PC-3 (cell line): ENCODE data around the gene HPS6. TPM values are rescaled to one million over a fixed set of nuclear protein-coding genes. Genes with fewer than 3 reads are reported as not detected.

ENCODE experiments used
- ATAC-seq: fragments of 200-7000 bp; cut with Tn5 transposase; 2 replicates; pipeline ENCODE4 v1.9.1; 2020; ENCODE audit warnings: mild to moderate bottlenecking, moderate library complexity
- BruUV-seq: library from RNA; stranded (reverse); fragments of 400-500 nt; replicated peaks from 2 replicates; lab custom pipeline; 2021; lab: Mats Ljungman, UMichigan
- CTCF ChIA-PET: fragments of 300-600 bp; sonication (Branson Sonifier 250); formaldehyde crosslinking; loops from one replicate; lab custom pipeline; 2022; ENCODE audit warnings: antibody characterized with exemption; lab: Charles Lee
- POLR2A ChIA-PET: fragments of 300-600 bp; sonication (Branson Sonifier 250); formaldehyde crosslinking; loops from one replicate; lab custom pipeline; 2022; ENCODE audit warnings: antibody characterized with exemption; ENCODE audit not compliant: unreplicated experiment; lab: Charles Lee
- DNase-seq: peaks from one replicate; pipeline ENCODE4 v3.0.0-alpha.2; 2015
- H2AFZ ChIP-seq: fragments of 300-600 bp; sonication (generic); 2 replicates; pipeline ENCODE4 v1.6.0; 2016; ENCODE audit warnings: antibody characterized with exemption, low read length
- H3F3A ChIP-seq: fragments of 300-600 bp; sonication (generic); one replicate; pipeline ENCODE4 v1.6.0; 2017; ENCODE audit warnings: antibody characterized with exemption, low read length, control low read depth, mild to moderate bottlenecking; ENCODE audit not compliant: unreplicated experiment
- H3K27ac ChIP-seq: fragments of 300-600 bp; sonication (generic); 2 replicates; pipeline ENCODE4 v1.5.1; 2016; ENCODE audit warnings: mild to moderate bottlenecking, low read length
- H3K27me3 ChIP-seq: fragments of 300-600 bp; sonication (generic); 2 replicates; pipeline ENCODE4 v1.6.1; 2016; ENCODE audit warnings: low read length, mixed read lengths
- H3K36me3 ChIP-seq: fragments of 300-600 bp; sonication (generic); 2 replicates; pipeline ENCODE4 v1.6.1; 2016; ENCODE audit warnings: low read depth, mixed run types, low read length, mixed read lengths
- H3K4me1 ChIP-seq: fragments of 300-600 bp; sonication (generic); 2 replicates; pipeline ENCODE4 v1.5.1; 2016; ENCODE audit warnings: low read length; ENCODE audit not compliant: insufficient read depth
- H3K4me2 ChIP-seq: fragments of 300-600 bp; sonication (generic); 2 replicates; pipeline ENCODE4 v1.6.0; 2016; ENCODE audit warnings: low read length
- H3K4me3 ChIP-seq: fragments of 300-600 bp; sonication (generic); 2 replicates; pipeline ENCODE4 v1.5.1; 2016; ENCODE audit warnings: mild to moderate bottlenecking, low read length, mixed read lengths
- H3K79me2 ChIP-seq: fragments of 300-600 bp; sonication (generic); 2 replicates; pipeline ENCODE4 v1.6.1; 2017; ENCODE audit warnings: low read length, mixed read lengths
- H3K9ac ChIP-seq: fragments of 300-600 bp; sonication (generic); 2 replicates; pipeline ENCODE4 v1.6.0; 2016; ENCODE audit warnings: mild to moderate bottlenecking, low read length
- H3K9me2 ChIP-seq: fragments of 300-600 bp; sonication (generic); replicated peaks from 2 replicates; pipeline ENCODE4 v1.6.1; 2016; ENCODE audit warnings: mixed run types, low read length, mixed read lengths
- H3K9me3 ChIP-seq: fragments of 300-600 bp; sonication (generic); 2 replicates; pipeline ENCODE4 v1.6.1; 2016; ENCODE audit warnings: low read length, mixed read lengths
- H4K20me1 ChIP-seq: fragments of 300-600 bp; sonication (generic); 2 replicates; pipeline ENCODE4 v1.6.1; 2016; ENCODE audit warnings: low read length, mixed read lengths
- EZH2 ChIP-seq: fragments of 300-600 bp; sonication (generic); IDR thresholded peaks from one replicate; pipeline ENCODE4 v1.6.1; 2017; ENCODE audit warnings: antibody characterized with exemption, mild to moderate bottlenecking, low read length; ENCODE audit not compliant: unreplicated experiment
- EZH2phosphoT487 ChIP-seq: fragments of 300-600 bp; sonication (generic); IDR thresholded peaks from 2 replicates; pipeline ENCODE4 v1.6.1; 2018; ENCODE audit warnings: mild to moderate bottlenecking, antibody characterized with exemption, low read length, borderline replicate concordance
- intact Hi-C: fragments of 100-400 bp; cut with micrococcal nuclease; formaldehyde crosslinking; loops from 2 replicates; pipeline ENCODE4 v1.9.0; 2023
- total RNA-seq: library from RNA; depleted of rRNA; stranded (reverse); fragments of >200 nt; gene quantifications from 2 replicates; pipeline ENCODE4 v1.2.3, GENCODE V29; 2014
- TF ChIP-seq, protein P1 (sequence below): fragments of 300-600 bp; sonication (generic); conservative IDR thresholded peaks from 2 replicates; pipeline ENCODE4 v1.5.1; 2017; ENCODE audit warnings: antibody characterized with exemption, low read depth, mild to moderate bottlenecking, low read length

HPS6 gene
- total RNA-seq, 1 experiment from 2014 or later = 24.0 TPM

GRCh38 chr10:102066399-102067088 lies 1.4 kb downstream of the HPS6 start:
- Histone ChIP-seq H3K36me3 (no peaks in the 10 kb centered on the region), H3K9me3 (no peaks in the 10 kb centered on the region), H3K9me2 (no peaks in the 10 kb centered on the region), H3K4me2 (peak overlapping the region; percentile 99), H3K9ac (peak overlapping the region; percentile 96), H3K4me1 (peaks cover 10% of the 10 kb centered on the region; the same call in 1 of the 2 replicates), H4K20me1 (no peaks in the 10 kb centered on the region), H3K4me3 (peak overlapping the region; percentile 84), H3F3A (no peaks in the 10 kb centered on the region), H2AFZ (no peak overlapping the region), H3K27ac (no peak overlapping the region), H3K27me3 (no peaks in the 10 kb centered on the region), H3K79me2 (peaks cover 36% of the 10 kb centered on the region)
- intact Hi-C loops = loop anchor here (2.0 kb wide), 1 partner anchor 46 kb away; no protein-coding TSS in a partner anchor
- ChIA-PET CTCF (no interaction called here), POLR2A (interaction anchor here (0.6 kb wide), 2 partner anchors 11 to 208 kb away, joined by 4 read pairs; no protein-coding TSS in a partner anchor)
- no peak for TF ChIP-seq EZH2
- TF ChIP-seq, protein P1, sequence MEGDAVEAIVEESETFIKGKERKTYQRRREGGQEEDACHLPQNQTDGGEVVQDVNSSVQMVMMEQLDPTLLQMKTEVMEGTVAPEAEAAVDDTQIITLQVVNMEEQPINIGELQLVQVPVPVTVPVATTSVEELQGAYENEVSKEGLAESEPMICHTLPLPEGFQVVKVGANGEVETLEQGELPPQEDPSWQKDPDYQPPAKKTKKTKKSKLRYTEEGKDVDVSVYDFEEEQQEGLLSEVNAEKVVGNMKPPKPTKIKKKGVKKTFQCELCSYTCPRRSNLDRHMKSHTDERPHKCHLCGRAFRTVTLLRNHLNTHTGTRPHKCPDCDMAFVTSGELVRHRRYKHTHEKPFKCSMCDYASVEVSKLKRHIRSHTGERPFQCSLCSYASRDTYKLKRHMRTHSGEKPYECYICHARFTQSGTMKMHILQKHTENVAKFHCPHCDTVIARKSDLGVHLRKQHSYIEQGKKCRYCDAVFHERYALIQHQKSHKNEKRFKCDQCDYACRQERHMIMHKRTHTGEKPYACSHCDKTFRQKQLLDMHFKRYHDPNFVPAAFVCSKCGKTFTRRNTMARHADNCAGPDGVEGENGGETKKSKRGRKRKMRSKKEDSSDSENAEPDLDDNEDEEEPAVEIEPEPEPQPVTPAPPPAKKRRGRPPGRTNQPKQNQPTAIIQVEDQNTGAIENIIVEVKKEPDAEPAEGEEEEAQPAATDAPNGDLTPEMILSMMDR = no peak
- TF ChIP-seq EZH2phosphoT487 = no peak
- DNase-seq = no peak
- no peak for ATAC-seq
- BruUV-seq = TSS peak; percentile 55

- ChIA-PET POLR2A (interaction anchor here (0.6 kb wide), 1 partner anchor 209 kb away, joined by 4 read pairs; no protein-coding TSS in a partner anchor), CTCF (no interaction called here)
- Histone ChIP-seq H3K79me2 (peaks cover 36% of the 10 kb centered on the region), H4K20me1 (no peaks in the 10 kb centered on the region), H3F3A (no peaks in the 10 kb centered on the region), H3K4me3 (peak overlapping the region; percentile 84; the same call in 1 of the 2 replicates), H3K9me2 (no peaks in the 10 kb centered on the region), H3K27me3 (no peaks in the 10 kb centered on the region), H2AFZ (no peak overlapping the region), H3K9ac (no peak overlapping the region), H3K4me2 (peak overlapping the region; percentile 99), H3K36me3 (no peaks in the 10 kb centered on the region), H3K9me3 (no peaks in the 10 kb centered on the region), H3K27ac (no peak overlapping the region), H3K4me1 (peaks cover 10% of the 10 kb centered on the region; the same call in 1 of the 2 replicates)
- BruUV-seq = no TSS peak
- DNase-seq (no peak), ATAC-seq (no peak)
- TF ChIP-seq, protein P1 = no peak
- TF ChIP-seq EZH2 (no peak), EZH2phosphoT487 (no peak)
- intact Hi-C loops = loop anchor here (2.0 kb wide), 1 partner anchor 45 kb away; no protein-coding TSS in a partner anchor
Measured at GRCh38 chr10:102067091-102067916, 2.2 kb downstream of the HPS6 start.
